ENCODE data around the gene ARSH.
"Not testable (repeated sequence)": the region's sequence is repeated elsewhere in the genome, so short reads cannot be mapped to it uniquely, and the experiment has no call there.

ARSH gene

GRCh38 chrX:3006495-3006894 lies at the start of gene ARSH:
Gene ARSH, plus strand, starts transcription at chrX:3006546. Its CDS starts 67 bp downstream, at chrX:3006613.
- no peak for DNase-seq (ENCODE audit: low spot score)

- DNase-seq (ENCODE audit: low spot score) = no peak
Measured at GRCh38 chrX:2958199-2958598, 48.1 kb upstream of the ARSH start.

DNA sequence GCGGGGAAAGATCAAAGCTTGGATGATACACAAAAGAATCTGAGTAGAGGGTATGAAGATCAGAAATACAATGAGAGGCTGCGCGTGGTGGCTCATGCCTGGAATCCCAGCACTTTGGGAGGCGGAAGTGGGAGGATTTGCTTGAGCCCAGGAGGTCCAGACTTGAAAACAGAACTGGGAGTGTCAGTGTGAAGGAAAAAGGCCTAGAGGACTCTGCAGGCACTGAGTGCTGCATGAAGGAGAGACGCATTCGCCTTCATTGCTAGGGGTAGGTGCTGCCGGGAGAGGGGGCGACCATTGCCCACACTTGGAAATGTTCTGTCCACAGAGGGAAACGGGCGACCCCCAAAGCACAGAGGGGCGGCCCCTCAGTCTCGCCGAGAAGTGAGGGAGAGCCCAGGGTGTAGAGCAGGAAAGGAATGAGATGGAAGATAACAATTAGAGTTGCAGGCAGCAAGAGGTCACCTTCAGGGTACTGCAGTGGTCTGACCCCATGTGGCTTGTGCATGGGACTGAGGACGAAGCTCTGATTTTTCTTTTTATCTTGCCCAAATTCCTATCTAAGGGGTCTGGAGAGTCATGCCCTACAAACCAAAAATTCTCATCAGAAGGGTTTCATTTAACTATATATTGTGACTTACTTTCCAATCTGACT lies 45.4 kb upstream of the ARSH start:
- DNase-seq (ENCODE audit: low spot score) = no peak

- no peak for DNase-seq (ENCODE audit: low spot score)
Measured at GRCh38 chrX:2962381-2962780, 44.0 kb upstream of the ARSH start.

DNA sequence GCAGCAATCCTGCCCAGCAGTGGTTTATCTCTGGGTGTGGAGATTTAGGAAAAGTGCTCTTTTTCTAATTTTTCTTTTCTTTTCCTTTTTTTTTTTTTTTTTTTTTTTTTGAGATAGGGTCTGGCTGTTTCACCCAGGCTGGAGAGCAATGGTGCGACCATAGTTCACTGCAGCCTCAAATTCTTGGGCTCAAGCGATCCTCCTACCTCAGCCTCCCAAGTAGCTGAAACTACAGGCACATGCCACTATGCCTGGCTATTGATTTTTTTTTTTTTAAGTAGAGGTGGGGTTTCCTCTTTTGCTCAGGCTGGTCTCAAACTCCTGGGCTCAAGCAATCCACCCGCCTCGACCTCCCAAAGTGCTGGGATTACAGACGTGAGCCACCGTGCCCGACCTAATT lies 42.9 kb upstream of the ARSH start:
- DNase-seq (ENCODE audit: low spot score) = not testable (repeated sequence)

- DNase-seq (ENCODE audit: low spot score) = not testable (repeated sequence)
Measured at GRCh38 chrX:2963992-2964794, 42.2 kb upstream of the ARSH start.

DNA sequence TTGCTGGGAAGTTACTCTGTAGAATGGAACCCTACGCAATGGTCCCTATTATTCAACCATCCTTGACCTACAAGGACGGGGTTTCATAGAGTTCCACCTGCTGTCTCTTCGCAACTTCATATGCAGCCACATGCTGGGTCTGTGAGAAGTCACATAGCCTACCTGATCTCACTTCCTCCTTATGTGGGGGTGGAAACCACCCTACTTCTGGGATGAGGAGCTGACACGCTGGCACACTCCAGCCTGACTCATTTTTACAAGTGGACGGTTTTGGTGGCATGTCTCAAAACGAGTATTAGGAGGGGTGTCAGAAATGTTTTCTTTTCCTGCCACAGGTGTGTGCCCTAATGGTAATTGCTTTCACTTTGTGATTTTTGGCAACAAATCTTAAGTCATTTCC lies 40.4 kb upstream of the ARSH start:
- DNase-seq (ENCODE audit: low spot score) = no peak

DNA sequence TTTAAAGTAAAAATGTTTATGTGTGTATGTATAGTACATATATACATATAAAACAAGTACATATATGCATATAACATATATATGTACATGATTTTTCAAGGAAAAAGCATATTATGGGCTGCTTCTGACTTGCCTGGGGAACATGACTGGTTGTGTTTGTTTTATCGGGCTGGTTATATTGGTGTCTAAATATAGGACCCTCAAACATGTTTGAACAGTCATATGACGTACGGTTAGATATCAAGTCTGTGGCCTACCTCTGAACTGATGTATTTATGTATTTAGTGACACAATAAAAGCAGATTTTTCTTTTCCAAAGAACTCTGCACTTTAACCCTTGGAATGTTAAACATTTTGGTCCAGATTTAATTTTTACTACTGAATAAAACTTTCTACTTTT lies 39.3 kb upstream of the ARSH start:
- DNase-seq (ENCODE audit: low spot score) = no peak

- DNase-seq (ENCODE audit: low spot score) = no peak
Measured at GRCh38 chrX:2967584-2967983, 38.8 kb upstream of the ARSH start.

- peak; percentile 50 for DNase-seq (ENCODE audit: low spot score)
Measured at GRCh38 chrX:2967998-2968909, 38.1 kb upstream of the ARSH start.

DNA sequence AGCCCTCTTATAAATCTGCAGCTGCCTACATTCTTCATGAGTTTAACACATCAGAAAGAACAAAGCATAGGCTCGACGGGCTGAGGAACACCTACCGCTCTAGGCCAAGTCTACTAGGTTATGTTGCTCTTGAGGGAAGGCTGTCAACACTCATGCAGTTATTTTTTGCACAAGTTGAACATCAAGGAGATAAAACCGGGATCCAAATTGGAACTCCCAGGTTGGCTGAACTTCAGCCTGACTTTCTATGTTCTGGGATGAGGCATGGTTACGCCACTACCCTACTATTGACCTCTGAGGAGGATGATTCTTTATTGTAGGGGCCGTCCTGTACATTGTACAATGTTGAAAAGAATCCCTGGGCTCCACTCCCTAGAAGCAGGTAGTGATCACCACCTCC lies 37.3 kb upstream of the ARSH start:
- no peak for DNase-seq (ENCODE audit: low spot score)

DNA sequence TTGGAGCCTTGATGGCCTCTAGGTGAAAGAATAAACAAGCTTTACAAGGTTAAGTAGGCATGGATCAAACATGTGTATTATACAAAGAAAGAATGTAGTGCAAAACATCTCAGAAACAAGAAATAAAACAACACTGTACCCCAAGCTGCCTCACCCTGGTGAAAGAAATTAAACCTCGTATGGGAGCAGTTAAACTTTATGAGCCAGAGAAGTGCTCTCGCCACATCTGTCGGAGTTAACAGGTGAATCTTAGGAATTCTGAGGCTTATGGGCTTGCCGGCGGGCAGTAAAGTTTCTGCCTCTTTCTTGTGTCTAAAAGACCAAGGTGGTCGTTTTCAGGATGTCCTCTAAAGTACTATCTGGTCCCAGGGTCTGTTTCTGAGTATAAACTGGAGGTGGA lies 34.0 kb upstream of the ARSH start:
- no peak for DNase-seq (ENCODE audit: low spot score)

DNA sequence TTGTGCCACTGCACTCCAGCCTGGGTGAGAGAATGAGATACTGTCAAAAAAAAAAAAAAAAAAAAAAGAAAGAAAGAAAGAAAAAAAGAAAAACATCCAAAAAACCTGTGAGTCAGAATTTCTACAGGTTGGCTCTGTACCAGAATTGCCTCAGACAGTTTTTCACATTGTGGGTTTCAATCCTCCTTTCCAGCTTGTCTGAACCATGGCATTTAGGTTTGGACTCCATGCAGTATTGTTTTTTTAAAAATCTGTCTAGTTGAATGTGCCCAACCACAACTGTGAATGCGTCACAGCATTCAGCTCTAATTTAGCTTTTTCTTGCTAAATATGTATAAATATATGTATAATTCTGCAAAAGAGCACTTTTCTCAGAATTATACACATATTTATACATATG lies 31.4 kb upstream of the ARSH start:
- DNase-seq (ENCODE audit: low spot score) = peak; percentile 5

DNA sequence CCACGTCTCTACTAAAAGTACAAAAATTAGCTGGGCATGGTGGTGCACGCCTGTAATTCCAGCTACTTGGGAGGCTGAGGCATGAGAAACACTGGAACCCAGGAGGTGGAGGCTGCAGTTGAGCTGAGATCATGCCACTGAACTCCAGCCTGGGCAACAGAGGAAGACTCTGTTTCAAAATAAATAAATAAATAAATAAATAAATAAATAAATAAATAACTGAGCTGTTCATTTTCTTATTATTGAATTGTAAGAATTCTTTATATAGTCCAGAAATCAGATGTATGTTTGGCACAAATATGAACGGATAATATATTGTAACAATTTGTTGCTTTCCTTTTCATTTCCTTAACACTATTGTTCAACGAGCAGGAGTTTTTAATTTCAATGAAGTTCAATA lies 27.7 kb upstream of the ARSH start:
- not testable (repeated sequence) for DNase-seq (ENCODE audit: low spot score)

- DNase-seq (ENCODE audit: low spot score) = no peak
Measured at GRCh38 chrX:2984342-2984741, 22.0 kb upstream of the ARSH start.

DNA sequence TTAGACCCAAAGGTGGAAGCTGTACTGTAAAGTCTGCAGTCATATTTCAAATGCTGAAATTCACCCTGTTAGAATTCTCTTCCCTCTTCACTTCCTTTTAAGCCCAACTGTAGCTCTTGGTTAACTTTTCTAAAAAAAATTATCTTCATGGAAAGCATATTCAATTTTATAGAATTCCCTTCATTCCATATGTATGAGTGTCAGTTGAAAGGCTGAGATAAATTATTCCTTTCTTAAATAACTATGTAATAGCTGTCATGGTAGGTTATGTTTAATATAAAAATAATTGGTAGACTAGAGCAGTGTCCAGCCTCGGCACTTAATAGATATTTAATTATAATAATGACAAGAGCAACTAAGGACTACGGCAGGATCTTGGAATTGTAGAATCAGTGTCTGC lies 16.8 kb upstream of the ARSH start:
- no peak for DNase-seq (ENCODE audit: low spot score)

DNA sequence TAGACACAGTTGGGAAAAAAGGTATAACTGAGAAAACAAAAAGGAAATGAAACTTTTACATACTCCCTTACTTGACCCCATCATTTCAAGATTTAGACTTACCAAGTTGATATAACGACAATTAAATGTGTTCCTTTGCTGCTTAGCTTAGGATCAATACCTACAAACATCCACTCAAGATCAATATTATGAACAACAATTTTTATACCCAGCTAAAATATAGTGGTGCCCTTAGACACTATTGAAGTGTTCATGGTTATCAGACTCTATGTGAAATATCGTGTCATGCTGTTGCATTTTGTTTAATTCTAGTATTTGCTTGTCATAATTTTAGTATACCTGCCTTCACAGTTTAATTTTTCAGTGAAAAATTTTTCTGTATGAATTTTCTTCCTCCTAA lies 4.2 kb downstream of the ARSH start:
- DNase-seq (ENCODE audit: low spot score) = no peak

DNA sequence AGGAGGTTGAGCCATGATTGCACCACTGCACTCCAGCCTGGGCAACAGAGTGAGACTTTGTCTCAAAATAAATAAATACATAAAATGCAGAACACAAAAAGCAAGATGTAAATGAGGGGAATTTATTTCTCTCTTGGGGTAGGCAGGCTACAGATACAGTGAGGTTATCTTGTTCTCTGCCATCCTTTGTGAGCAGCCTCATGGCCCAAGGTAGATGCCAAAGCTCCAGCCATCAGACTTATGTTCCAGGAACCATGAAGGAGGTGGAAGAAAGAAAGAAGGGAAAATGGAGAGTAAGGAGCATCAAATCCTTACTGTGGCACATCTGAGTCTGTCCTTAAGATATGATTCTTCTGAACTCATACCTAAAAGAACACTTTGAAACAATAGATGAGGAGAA lies 11.1 kb downstream of the ARSH start:
- DNase-seq (ENCODE audit: low spot score) = no peak

- DNase-seq (ENCODE audit: low spot score) = no peak
Measured at GRCh38 chrX:3024176-3024575, 17.8 kb downstream of the ARSH start.

DNA sequence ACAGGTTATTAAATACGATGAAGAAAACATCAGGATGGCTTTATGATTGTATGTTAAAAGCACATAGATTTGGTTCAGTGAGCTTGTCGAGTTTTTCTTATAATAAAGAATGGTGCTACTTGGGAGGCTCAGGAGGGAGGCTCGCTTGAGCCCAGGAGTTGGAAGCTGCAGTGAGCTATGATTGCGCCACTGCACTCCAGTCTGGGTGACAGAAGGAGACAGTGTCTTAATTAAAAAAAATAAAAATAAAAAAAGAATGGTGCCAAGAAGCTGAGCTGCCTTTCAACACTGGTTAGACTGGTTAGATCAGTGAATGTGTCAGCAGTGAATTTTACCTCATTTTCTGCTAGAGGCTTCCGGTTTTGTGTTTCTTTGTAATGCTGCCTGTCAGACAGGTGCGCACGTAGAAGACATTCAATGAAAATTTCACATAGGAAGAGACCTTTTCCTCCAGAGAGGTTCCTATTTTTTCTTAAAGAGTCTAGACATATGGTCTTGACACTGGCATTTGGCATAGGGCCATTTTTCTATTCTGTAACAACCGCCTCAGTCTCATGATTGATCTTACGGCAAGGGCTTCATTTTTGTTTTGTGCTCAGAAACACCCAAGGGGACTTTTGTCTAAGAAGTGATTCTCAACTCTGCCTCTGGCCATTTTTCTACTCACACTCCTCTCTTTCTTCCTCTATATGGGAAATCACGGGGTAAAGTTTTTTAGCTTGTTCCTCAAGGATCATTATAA lies 19.9 kb downstream of the ARSH start:
- DNase-seq (ENCODE audit: low spot score) = no peak

- no peak for DNase-seq (ENCODE audit: low spot score)
Measured at GRCh38 chrX:3029129-3029528, 22.8 kb downstream of the ARSH start.

DNA sequence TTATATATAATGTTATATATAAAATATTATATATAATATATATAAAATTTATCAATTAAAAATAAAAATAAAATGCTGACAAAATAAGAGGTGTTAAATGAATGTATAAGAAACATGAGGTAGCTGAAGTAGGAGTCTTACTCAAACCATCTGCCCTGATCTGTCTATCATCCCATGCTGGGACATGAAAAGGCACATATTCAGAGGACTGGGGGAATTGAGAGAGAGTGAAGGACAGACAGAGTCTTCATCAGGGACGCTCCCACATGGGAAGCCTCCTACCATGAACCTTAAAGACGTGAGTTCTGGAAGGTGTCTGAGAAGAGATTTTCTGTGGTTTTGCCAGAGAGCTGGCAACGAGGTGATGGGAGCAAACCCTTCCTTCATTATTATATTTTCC lies 30.9 kb downstream of the ARSH start:
- DNase-seq (ENCODE audit: low spot score) = no peak
